HG02973 (cell line): ENCODE results near the gene GPHN.

Experiments used
- ATAC-seq: cut with Tn5 transposase; IDR thresholded peaks from one replicate; pipeline ENCODE4 v1.9.1; 2021; ENCODE audit warnings: moderate library complexity; ENCODE audit not compliant: unreplicated experiment

Gene GPHN

DNA sequence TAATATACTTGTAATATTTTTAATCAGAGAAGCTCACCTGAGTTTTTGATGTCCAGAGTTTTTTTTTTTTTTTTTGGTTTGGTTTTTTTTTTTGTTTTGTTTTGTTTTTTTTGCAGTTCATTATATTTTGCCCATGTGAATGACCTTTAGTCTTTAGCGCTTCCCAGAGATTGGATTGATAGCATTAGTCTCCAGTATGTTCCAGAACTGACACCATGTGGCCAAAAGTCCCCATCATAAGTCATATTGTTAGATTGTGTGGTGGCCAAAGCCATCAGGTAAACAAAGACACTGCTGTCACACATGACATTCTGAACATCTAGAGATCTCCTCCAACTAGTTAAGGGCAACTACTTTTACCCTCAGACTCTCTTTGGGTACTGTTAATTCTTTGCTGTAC is 408.5 kb downstream of the GPHN start:
- no peak for ATAC-seq

DNA sequence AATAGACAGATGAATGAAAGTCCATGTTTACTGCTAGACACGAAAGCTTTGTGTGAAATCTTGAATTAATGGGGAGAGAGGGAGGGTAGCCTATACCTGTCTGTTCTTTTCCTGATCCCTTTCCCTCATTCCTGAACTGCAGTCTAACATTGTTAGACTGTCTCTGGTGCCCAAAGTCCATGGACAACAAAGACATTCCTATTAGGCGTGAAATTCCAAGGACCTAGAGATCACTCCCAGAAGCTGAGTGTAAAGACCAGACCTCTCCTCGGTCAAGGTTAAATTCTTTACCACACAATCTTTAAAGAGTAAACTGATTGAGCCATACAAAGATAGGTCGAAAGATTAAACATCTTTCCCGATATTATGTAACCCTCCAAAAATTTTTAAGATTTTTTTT is 410.6 kb downstream of the GPHN start:
- ATAC-seq, result no peak

DNA sequence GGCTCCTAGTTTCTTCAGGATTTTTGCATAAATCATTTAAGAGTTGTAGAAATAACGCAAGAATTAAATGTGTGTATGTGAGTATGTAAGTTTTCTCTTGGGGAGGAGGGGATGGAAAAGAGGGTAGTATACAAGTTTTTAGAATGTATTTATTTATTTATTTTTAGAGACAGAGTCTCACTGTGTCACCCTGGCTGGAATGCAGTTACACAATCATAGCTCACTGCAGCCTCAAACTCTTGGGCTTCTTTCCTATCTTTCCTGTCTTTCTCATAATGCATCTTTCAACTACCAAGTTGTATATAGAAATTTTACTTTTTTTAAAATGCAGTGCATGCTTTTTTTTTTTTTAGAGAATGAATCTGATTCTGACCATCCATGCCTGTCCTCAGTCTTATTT is 412.2 kb downstream of the GPHN start:
- no peak for ATAC-seq

DNA sequence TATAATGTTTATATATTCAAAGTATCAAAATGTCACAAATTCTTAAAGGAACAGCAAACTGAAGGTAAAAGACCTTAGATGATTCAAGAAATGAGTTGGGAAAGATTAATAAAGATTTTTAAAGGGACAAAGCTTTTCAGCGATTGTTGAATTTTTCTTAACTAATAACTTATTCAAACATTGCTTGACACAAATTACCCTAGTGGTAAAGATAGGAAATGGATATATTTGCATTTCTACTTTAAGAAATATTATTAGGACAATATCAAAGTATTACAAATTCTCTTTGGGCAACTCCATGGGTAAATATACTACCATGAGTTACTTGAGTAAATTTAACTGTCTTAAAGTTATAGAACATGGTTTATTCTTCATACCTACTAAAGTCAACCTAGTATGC is 415.3 kb downstream of the GPHN start:
- no peak for ATAC-seq

DNA sequence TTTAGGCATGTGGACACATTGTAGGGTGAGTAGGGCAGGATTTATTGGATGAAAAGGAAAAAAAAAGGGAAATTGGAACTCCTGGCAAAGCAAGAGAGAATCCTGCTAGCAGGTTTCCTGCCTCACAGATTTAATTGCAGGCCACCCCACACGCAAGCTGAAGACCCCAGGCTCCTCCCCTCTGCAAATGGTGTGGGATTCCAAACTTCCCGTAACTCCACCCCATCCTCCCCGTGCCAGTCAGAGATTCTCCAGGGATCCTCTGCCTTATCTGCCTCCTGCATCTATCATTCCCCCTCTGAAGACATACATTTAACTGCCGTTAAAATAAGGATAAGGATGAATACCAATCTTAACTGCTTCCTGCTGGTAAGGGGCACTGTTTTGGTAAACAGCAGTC is 431.5 kb downstream of the GPHN start:
- no peak for ATAC-seq

DNA sequence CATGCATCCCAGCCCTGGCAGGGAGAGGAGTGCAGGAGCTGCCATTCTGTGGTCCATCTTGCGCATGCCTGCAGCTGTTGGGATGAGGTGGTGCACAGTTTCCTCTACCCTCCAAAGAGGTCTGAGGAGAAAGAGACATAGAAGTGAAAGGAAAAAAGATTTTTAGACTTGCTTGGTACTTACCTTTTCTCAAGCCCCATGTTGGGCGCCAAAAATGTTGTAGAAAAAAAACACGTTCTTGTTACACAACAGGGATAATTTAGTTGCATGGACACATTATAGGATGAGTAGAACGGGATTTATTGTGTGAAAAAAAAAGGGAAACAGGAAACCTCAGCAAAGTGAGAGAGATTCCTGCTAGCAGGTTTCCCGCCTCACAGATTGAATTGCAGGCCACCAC is 436.9 kb downstream of the GPHN start:
- ATAC-seq, result no peak

DNA sequence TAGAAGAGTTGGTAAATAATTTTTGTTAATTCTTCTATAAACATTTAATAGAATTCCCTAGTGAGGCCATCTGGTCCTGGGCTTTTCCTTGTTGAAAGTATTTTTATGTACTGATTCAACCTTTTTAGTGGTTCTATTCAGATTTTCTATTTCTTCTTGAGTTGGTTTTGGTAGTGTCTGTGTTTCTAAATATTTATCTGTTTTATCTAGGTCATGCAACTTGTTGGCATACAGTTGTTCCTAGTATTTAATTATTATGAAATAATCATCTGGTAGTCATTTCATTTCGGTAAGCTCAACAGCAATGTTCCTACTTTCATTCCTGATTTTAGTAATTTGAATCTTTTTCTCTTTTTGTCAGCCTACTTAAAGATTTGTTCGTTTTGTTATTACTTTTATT is 447.2 kb downstream of the GPHN start:
- ATAC-seq, result no peak

DNA sequence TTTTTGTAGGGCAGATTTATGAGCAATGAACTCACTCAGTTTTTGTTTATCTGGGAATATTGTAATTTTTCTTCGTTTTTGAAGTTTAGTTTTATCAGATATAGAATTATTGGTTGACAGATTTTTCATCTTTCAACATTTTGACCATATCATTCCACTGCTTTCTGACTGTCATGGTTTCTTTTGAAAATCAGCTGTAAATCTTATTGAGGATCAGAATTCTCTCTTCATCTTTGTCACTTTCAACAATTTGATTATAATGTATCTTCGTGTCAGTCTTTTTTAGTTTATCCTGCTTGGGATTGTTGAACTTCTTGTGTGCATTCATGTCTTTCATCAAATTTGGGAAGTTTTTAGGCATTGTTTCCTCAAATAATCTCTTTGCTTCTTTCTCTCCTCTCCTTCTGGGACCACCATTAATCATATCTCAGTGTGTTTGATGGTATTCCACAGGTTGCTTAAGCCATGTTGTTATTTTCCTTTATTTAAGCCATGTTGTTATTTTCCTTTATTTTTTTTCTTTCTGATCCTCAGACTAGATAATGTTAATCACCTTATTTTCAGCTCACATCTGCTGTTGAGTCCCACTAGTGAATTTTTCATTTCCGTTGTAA is 451.6 kb downstream of the GPHN start:
- ATAC-seq, result no peak

DNA sequence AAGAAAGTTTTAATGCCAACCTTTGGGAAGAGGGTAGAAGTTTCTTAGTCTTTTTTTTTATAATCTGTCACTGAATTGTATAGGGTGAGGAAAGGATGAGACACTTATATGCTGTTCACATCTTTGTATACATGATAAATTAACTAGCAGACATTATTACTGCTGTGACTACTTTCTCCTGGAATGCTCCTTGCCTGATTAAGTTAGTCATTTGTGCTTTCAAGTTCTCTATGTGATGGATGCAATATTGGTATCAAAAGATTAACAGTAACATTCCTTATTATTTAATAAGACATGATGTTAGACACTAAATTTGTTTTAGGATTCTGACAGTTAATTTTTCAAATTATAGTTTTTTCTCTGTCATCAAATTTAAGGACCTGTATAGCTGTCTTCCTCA is 457.9 kb downstream of the GPHN start:
- no peak for ATAC-seq

DNA sequence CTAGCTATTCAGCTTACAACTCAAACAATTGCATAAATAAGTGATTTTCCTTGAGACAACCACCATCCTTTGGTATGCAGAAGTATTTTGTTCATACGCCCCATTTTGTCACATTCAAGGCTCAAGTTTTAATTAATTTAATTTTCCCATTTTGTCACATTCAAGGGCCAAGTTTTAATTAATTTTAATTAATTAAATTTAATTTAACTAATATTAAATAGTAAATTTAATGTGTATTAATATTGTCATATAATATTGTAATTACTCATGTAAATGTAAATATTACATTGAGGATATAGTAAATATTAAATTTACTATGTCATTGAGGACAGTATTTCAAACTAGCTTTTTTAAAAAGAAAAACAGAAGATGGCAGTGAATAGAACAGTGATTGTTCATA is 464.5 kb downstream of the GPHN start:
- ATAC-seq, result no peak

DNA sequence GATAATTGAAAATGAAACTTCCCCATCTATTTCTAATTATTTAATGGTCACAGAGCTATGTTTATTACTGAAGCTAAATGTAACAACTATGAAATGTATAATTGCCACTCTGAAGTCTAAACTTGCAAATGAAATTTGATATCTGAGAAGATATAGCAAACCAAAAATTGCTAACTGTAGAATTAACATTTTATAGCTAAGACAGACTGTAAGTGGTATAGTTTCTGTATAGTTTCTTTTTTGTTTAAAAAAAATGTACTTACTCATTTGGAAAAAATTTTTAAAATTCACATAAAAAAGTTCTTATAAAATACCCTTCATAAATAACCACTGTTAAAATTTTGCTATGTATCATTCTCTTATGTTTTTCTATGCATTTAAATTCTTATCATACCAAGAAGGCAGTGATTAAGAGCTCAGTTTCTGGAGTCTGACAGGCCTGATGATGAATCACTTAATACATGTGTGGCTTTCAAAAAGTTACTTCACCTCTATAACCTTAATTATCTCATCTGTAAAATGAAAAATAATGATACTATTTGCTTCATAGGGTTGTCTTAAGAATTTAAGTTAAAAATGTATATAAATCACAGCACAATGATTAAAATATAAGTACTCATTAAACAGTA is 466.6 kb downstream of the GPHN start:
- no peak for ATAC-seq

DNA sequence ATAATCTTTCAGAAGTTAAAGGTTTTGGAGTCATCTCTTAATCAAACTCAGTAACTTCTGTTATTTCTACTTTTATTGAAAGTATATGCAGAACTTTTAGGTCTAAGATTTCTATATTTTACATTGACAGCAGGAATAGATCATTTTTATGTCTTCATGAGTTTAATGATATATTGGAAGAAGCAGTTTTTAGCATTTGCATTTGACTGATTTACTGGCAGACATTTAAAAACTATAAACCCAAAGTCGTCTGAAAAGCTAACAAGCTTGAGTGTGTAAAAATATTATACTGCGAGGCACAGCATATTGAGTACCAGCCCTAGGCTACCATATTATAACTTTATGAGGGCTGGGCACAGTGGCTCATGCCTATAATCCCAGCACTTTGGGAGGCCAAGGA is 467.3 kb downstream of the GPHN start:
- ATAC-seq, result no peak

DNA sequence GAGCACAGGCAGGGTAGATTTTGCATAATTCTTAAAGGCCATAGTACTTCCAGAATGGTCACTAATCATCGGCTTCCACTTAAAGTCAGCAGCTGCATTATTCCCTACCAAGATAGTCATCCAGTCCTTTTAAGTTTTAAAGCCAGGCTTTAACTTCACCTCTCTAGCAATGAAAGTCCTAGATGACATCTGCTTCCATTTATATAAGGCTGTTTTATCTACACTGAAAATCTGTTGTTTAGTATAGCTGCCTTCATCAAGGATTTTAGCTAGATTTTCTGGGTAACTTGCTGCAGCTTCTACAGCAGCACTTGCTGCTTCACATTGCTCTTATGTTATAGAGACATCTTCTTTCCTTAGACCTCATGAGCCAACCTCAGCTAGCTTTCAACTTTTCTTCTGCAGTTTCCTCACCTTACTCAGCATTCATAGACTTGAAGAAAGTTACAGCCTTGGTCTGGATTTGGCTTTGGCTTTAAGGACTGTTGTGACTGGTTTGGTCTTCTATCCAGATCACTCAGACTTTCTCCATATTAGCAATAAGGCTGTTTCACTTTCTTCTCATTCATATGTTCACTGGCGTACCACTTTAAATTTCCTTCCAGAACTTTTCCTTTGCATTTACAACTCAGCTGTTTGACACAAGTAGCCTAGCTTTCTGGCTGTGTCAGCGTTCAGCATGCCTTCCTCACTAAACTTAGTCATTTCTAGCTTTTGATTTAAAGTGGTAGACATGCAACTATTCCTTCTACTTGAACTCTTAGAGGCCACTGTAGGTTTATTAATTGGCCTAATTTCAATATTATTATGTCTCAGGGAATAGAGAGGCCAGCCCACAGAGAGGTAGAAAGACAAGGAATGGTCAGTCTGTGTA is 471.4 kb downstream of the GPHN start:
- no peak for ATAC-seq

DNA sequence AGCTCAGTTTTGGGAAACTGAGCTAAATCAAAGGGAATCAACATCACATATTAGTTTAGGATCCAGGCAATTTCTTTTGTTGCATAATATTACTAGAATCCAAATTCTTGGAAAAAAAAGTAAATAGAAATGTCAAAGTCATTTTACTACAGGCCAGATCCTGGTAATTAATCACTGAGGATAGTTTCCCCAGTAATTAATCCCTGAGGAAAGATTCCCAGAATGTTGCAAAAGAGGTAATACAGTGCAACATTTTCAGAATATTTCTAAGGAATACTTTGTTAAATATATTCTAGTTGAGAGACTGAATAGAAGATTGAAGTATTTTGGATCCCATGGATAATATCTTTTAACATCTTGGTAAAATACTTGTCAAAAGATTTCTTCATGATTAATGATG is 474.3 kb downstream of the GPHN start:
- ATAC-seq, result no peak

DNA sequence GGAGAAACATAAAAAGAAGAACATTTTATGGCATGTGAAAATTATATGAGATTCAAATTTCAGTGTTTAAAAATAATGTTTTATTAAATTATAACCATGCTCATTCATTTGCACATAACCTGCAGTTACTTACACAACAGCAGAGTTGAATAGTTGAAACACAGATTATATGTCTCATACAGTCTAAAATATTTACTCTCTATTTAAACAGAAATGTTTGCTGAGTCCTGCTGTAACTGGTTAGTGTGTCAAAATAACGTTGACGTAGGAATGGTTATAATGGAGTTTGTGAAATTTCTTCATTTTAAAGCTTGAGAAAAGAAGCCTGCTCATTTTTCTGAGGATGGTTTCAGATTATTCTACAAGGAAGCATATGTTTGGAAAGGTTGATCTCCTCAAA is 484.8 kb downstream of the GPHN start:
- ATAC-seq, result no peak

DNA sequence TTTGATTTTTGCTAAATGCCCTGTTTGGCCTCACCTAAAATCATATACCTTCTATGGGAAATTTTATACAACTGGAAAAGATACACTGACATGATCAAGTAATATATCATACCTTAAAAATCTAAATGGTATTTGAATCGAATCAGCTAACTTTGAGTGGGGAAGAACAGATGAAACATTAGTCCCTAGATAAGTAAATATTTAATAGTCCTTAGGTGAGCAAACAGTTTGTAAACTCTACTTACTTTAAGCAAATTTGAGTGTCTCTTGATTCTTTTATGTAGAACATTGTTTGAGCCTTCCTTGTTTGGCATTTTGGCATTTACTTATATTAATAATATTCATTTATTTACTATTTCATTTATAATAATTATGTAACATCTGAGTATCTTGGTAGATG is 485.6 kb downstream of the GPHN start:
- no peak for ATAC-seq

DNA sequence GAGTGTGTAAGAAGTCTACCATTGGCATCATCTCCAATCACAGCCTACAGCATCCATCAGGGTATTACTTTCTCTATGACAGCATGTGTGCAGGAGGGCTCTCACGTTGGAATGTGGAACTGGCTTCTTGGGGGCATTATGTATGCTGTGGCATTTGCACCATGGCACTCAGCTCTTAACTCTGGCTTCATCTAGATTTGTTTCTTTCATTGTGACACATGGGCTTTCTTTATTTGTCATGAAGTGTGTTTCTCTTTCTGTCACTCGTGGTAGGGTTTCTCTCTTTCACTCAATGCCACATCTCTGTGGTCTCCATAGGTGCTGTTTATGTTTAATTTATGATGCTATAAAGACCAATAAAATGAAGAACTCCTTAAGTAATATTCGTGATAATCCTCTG is 490.1 kb downstream of the GPHN start:
- ATAC-seq, result no peak

DNA sequence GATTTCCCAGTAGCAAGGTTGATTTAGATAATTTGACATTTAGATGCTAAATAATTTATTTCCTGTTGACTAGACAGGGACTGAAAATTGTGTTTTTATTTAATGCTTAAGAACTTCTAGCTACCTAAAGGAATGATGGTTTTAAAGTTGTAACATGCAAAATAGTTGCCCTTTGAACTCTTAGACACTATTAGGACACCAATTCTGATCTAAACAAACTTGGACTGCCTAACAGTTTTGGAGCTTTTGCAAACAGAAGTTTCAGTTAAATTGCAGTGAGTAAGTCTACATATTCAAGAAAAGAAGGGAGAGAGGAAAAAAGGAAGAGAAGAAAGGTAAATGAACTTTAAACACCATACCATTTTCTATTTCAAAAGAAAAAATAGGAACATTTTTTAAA is 492.0 kb downstream of the GPHN start:
- ATAC-seq, result no peak

DNA sequence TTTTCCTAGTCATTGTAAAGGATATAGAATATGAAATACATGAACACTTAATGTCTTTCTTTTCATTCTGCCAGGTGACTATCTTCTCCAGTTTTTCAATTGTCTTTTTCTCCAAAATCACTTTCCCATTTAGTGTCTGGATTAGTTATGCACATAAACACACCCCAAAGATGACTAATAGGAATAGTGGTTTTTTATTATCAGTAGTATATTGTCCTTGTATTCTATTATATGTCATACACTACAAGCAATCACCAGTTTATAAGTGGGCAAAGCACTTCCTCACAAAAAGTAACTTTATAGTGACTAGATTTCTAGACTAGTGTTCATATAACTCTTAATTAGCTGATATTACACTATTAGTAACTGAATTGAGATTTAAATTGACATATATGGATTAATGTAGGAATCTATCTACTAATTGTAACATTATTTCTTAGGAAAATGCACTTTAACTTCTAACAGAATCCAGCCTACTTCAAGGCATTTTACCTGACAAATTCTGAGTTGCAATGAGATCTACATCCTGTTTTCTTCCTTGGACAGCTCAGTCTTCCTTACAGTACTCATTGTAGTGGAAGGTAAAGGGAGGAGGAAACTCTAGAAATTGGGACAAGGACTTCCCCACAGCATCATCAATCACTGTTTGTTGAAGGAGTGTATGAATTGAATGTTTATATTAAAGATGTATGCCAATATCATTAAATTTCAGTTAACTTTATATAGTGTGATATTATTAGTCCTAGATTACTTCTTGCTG is 495.2 kb downstream of the GPHN start:
- ATAC-seq, result no peak

DNA sequence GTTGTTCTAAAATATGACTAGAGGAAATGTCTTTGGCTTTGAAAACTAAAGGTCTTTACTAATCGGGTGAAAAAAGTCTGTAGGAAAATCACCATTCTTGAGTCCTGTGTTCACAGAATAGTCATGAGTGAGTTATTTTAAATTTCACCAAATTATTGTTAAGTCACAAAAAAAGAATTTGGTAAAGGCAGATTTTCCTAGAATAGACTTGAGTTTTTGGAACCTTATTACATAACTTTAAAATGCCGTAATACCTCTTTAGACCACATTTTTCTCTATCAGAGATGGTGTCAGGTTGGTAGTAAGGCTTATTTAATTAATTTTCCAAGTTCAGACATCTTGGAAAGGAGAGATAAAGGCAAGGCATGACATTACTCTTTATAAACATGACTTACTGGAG is 496.6 kb downstream of the GPHN start:
- no peak for ATAC-seq

DNA sequence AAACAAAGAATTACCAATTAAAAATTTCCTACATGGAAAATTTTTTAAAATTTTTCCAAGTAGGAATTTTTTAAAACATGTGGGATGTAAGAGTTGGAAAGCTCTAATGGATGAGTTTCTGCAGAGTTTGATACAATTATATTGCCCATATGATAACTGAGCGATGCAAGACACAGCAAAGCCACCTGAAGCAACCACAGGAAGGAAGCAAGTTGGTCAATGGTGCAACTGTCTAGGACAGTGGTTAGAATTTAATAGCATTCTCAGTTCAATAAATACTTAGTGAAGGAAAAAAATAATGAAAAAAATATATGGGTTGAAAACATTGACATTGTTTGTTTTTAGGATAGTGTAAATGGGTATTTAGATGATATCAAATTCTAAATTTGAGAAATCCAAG is 502.7 kb downstream of the GPHN start:
- ATAC-seq, result no peak

DNA sequence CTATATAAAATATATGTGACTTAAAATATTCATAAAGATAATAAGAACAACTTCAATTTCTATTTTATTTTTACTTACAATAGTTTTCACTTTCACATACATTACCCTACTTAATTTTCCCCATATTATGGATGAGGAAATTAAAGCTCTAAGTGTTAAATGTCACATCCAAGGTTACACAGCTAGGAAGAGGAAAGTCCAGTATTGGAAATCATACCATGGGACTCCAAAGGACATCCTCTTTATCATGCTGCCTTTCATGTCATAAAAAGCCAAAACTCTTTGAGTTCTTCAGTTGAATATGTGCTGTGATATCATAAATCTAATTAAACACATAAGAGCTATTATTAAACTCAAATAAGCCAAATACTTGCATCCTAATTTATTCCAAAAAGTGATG is 508.9 kb downstream of the GPHN start:
- ATAC-seq, result no peak
